SK-N-MC (cell line): Measurements from ENCODE around the gene EME2.

ENCODE experiments used
- EZH2 ChIP-seq: fragments of 200-600 bp; sonication (generic); IDR thresholded peaks from one replicate; pipeline ENCODE4 v1.6.1; 2017; ENCODE audit warnings: antibody characterized with exemption
- FOXP2 ChIP-seq: optimal IDR thresholded peaks from 2 replicates; pipeline ENCODE3; 2011; ENCODE audit warnings: mild to moderate bottlenecking, moderate library complexity; ENCODE audit not compliant: insufficient read depth; ENCODE audit errors: extremely low read length, control extremely low read depth
- POLR2AphosphoS5 ChIP-seq: IDR thresholded peaks from 2 replicates; pipeline ENCODE4 v1.6.1; 2012; ENCODE audit warnings: mild to moderate bottlenecking, low read depth, low read length, borderline replicate concordance

- no peak for TF ChIP-seq EZH2
- TF ChIP-seq POLR2AphosphoS5, result no peak
- no peak for TF ChIP-seq FOXP2
Observed at GRCh38 chr16:1751946-1752345, 20.7 kb upstream of the EME2 start.
